Activated T-cell treated with anti-CD3 and anti-CD28 coated beads, Interleukin-2, amount 50 U/mL, for 24 hours (primary cell): ENCODE measurements around the gene CDON.
"Not testable (repeated sequence)": the region's sequence is repeated elsewhere in the genome, so short reads cannot be mapped to it uniquely, and the experiment has no call there.

ENCODE experiments used
- DNase-seq: peaks from one replicate; pipeline ENCODE4 v3.0.0-alpha.2; 2020
- H3K27ac Mint-ChIP-seq: 2 replicates; pipeline ENCODE4 v1.8.0; 2020; ENCODE audit warnings: mild to moderate bottlenecking, mixed read lengths
- H3K27me3 Mint-ChIP-seq: 2 replicates; pipeline ENCODE4 v1.8.0; 2020; ENCODE audit warnings: mixed read lengths
- H3K36me3 Mint-ChIP-seq: 2 replicates; pipeline ENCODE4 v1.8.0; 2020; ENCODE audit warnings: low read depth, mixed read lengths
- H3K4me1 Mint-ChIP-seq: 2 replicates; pipeline ENCODE4 v1.8.0; 2020; ENCODE audit warnings: low read depth, mixed read lengths
- H3K4me3 Mint-ChIP-seq: 2 replicates; pipeline ENCODE4 v1.8.0; 2020; ENCODE audit warnings: mild to moderate bottlenecking, moderate library complexity, mixed read lengths
- H3K9me3 Mint-ChIP-seq: 2 replicates; pipeline ENCODE4 v1.8.0; 2020; ENCODE audit warnings: mixed read lengths

CDON gene

GRCh38 chr11:125918140-125918840 lies 144.4 kb downstream of the CDON start:
- H3K4me1 Mint-ChIP-seq: no peaks in the 10 kb centered on the region

GRCh38 chr11:125916683-125917347 lies 145.9 kb downstream of the CDON start:
- Mint-ChIP-seq H3K27me3 (peaks cover 37% of the 10 kb centered on the region), H3K4me1 (no peaks in the 10 kb centered on the region), H3K36me3 (no peaks in the 10 kb centered on the region), H3K27ac (no peak overlapping the region), H3K4me3 (no peak overlapping the region), H3K9me3 (no peaks in the 10 kb centered on the region)
- no peak for DNase-seq

More at GRCh38 chr11:125918140-125918840, 144.4 kb downstream of the CDON start:
- Mint-ChIP-seq H3K27me3 (peaks cover 36% of the 10 kb centered on the region), H3K4me3 (no peak overlapping the region), H3K27ac (no peak overlapping the region), H3K36me3 (no peaks in the 10 kb centered on the region), H3K9me3 (no peaks in the 10 kb centered on the region)
- DNase-seq: no peak

GRCh38 chr11:125914601-125915000 lies 148.1 kb downstream of the CDON start:
- peaks cover 48% of the 10 kb centered on the region for H3K27me3 Mint-ChIP-seq
- DNase-seq, H3K4me1 Mint-ChIP-seq, H3K9me3 Mint-ChIP-seq, H3K36me3 Mint-ChIP-seq, H3K4me3 Mint-ChIP-seq, H3K27ac Mint-ChIP-seq: not testable (repeated sequence)

- Mint-ChIP-seq H3K27ac (no peak overlapping the region), H3K4me3 (no peak overlapping the region), H3K9me3 (no peaks in the 10 kb centered on the region), H3K4me1 (no peaks in the 10 kb centered on the region), H3K27me3 (peaks cover 61% of the 10 kb centered on the region), H3K36me3 (no peaks in the 10 kb centered on the region)
- no peak for DNase-seq
Measured at GRCh38 chr11:125910226-125910849, 152.3 kb downstream of the CDON start.
